Right atrium auricular region (tissue), 2 donors: ENCODE results near the gene LACTBL1. TPM values are rescaled to one million over a fixed set of nuclear protein-coding genes. Genes with fewer than 3 reads are reported as not detected.

Source experiments
- DNase-seq: peaks from one replicate; pipeline ENCODE4 v3.0.0-alpha.2; 2019; ENCODE audit warnings: low spot score
- H3K27ac ChIP-seq, 2 donors: fragments of 200-600 bp; sonication (generic); 1 replicate in 1 of 2; 2 replicates in 1 of 2; pipeline ENCODE4 v1.5.1; 2016 to 2019
- H3K27me3 ChIP-seq, 2 donors: fragments of 200-600 bp; sonication (generic); one replicate each; pipeline versions ENCODE4 v1.5.1 to v1.6.0; 2017 to 2019
- H3K36me3 ChIP-seq: fragments of 200-600 bp; sonication (generic); one replicate; pipeline ENCODE4 v1.5.1; 2016
- H3K4me1 ChIP-seq, 2 donors: fragments of 200-600 bp; sonication (generic); one replicate each; pipeline versions ENCODE4 v1.5.1 to v1.6.0; 2017 to 2019
- H3K4me3 ChIP-seq, 2 donors: fragments of 200-600 bp; sonication (generic); 1 replicate in 1 of 2; 2 replicates in 1 of 2; pipeline ENCODE4 v1.5.1; 2017 to 2019; ENCODE audit warnings: mild to moderate bottlenecking in 1 of 2, moderate library complexity in 1 of 2
- H3K9me3 ChIP-seq, 2 donors: fragments of 200-600 bp; sonication (generic); one replicate each; pipeline ENCODE4 v1.5.1; 2019
- CTCF ChIP-seq, 2 donors: fragments of 200-600 bp; sonication (generic); IDR thresholded peaks; one replicate each; pipeline ENCODE4 v1.5.1; 2019; ENCODE audit warnings: antibody characterized with exemption in 2 of 2
- total RNA-seq, 2 donors: library from RNA; depleted of rRNA; stranded (reverse); fragments of >200 nt; gene quantifications; one replicate each; pipeline ENCODE4 v1.1.0, GENCODE V29; 2016

Gene LACTBL1
- total RNA-seq, 2 donors from 2014 or later: not detected

DNA sequence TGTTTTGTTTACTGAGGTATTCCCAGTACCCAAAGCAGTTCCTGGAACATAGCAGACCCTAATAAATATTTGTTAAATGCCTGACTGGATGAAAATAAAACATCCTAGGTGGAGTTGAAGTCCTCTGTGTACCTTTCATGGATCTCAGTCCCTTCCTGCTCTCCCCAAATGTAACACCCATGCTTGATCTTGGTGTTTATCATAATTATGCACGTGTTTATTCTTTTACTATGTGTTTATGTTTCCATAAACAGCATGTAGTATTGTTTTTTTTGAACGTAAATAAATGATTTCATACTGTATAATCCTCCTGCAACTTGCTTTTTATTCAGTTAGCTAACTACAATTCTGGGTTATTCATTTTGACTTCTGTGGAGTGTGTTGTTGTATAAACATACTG, 4.8 kb downstream of the LACTBL1 start:
- TF ChIP-seq CTCF (IDR thresholded peaks at IDR 0.05): no peak
- no peak for DNase-seq
- no peak overlapping the region for H3K4me3 ChIP-seq
- H3K27ac ChIP-seq: no peak overlapping the region
- no peaks in the 10 kb centered on the region for H3K36me3 ChIP-seq
- H3K27me3 ChIP-seq: no peaks in the 10 kb centered on the region
- no peaks in the 10 kb centered on the region for H3K4me1 ChIP-seq
- H3K9me3 ChIP-seq: peaks cover 5 to 13% of the 10 kb centered on the region in 2 donors

DNA sequence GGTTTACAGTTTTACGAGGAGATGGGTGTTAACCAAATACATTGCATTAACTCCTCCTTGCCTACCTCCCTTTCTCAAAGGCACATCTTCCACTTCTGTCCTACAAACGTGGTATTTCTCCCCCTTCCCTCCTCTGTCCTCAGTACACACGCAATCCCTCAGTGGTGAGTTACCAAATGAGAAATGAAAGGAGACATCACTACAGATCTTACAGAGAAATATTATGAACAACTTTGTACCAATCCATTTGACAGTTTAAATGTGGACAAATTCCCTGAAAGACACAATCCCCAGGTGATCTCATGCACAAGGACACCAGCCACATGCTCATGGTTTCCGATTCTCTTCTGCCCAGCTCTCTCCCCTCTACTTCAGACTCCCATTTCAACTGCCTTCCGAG, 6.4 kb downstream of the LACTBL1 start:
- peaks cover 5 to 13% of the 10 kb centered on the region in 2 donors for H3K9me3 ChIP-seq
- DNase-seq: no peak
- no peaks in the 10 kb centered on the region for H3K36me3 ChIP-seq
- no peaks in the 10 kb centered on the region for H3K27me3 ChIP-seq
- H3K27ac ChIP-seq: no peak overlapping the region
- H3K4me3 ChIP-seq: no peak overlapping the region
- no peaks in the 10 kb centered on the region for H3K4me1 ChIP-seq
- no peak for TF ChIP-seq CTCF (IDR thresholded peaks at IDR 0.05)

GRCh38 chr1:22963044-22963677, 9.5 kb downstream of the LACTBL1 start:
- no peaks in the 10 kb centered on the region for H3K27me3 ChIP-seq
- H3K4me1 ChIP-seq: no peaks in the 10 kb centered on the region
- no peak overlapping the region for H3K4me3 ChIP-seq
- no peak overlapping the region for H3K27ac ChIP-seq
- TF ChIP-seq CTCF (IDR thresholded peaks at IDR 0.05): no peak
- H3K9me3 ChIP-seq: peaks cover 5 to 13% of the 10 kb centered on the region in 2 donors
- H3K36me3 ChIP-seq: no peaks in the 10 kb centered on the region
- no peak for DNase-seq

DNA sequence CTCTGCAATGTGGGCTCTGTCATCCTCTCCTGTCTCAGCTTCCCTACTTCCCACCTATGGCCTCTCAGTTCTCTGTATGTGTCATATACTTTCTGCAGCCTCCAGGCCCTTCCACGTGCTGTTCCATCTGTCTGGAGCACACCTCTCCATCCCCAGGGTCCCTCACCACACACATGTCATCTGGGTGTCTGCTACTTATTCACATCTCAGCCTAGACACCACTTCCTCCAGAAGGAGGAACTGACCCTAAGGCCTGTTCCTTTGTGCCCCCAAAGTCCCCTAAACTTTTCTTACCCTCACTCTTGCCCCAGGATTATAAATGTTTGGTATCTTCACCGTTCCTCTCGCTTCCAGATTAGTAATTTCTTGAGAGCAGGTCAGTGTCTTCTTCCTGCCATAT, 10.1 kb downstream of the LACTBL1 start:
- Histone ChIP-seq H3K4me1 (no peaks in the 10 kb centered on the region), H3K9me3 (peaks cover 5 to 13% of the 10 kb centered on the region in 2 donors), H3K27ac (no peak overlapping the region), H3K36me3 (no peaks in the 10 kb centered on the region), H3K27me3 (no peaks in the 10 kb centered on the region), H3K4me3 (no peak overlapping the region)
- no peak for TF ChIP-seq CTCF (IDR thresholded peaks at IDR 0.05)
- no peak for DNase-seq

DNA sequence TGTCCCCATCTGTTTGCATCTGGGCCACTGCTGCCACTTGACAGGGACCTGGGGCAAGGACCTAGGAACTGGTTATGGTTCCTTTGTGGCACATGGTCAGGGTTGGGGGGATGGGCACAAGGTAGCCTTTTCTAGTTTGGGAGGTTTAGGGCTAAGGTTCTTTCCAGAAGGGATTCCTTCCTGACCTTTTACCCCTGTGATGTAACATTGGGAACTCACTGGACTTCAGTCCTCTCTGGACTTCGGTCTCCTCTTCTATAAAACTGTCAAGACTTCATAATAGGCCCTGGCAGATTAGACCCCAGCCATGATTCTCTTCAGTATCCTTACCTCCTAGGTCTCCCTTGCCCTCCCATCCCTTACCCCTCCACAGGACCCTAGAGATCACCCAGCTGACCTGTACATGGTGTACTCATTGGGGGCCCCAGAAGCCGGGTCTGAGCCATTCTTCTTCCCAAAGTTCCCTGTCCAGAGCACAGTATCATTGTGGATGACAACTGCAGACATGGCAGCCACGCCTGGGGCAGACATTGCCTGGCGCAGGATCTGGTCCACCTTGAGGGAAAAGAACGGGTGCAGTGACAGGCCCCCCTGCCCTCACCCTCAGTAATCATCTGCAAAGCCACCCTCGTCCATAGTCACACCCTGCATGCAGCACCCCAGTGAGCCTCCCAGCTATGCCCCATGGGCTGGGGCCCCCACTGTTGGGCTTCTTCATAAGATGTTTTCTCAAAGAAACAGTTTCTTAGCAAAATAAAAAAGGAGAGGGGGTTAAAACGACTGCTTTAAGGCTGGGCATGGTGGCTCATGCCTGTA, 12.9 kb downstream of the LACTBL1 start:
- H3K27ac ChIP-seq: no peak overlapping the region
- no peak for TF ChIP-seq CTCF (IDR thresholded peaks at IDR 0.05)
- no peak for DNase-seq
- no peaks in the 10 kb centered on the region for H3K27me3 ChIP-seq
- no peaks in the 10 kb centered on the region for H3K4me1 ChIP-seq
- no peaks in the 10 kb centered on the region for H3K36me3 ChIP-seq
- H3K4me3 ChIP-seq: no peak overlapping the region
- H3K9me3 ChIP-seq: no peaks in the 10 kb centered on the region
